Loucy (cell line): Measurements from ENCODE around the gene COMMD8.

Experiments used
- CTCF ChIP-seq: fragments of 200-600 bp; sonication (generic); conservative IDR thresholded peaks from 2 replicates; pipeline ENCODE4 v1.5.1; 2014; ENCODE audit warnings: mild to moderate bottlenecking, antibody characterized with exemption, low read length
- EZH2phosphoT487 ChIP-seq: fragments of 200-600 bp; IDR thresholded peaks from 2 replicates; pipeline ENCODE4 v1.6.1; 2018; ENCODE audit warnings: antibody characterized with exemption, mild to moderate bottlenecking, moderate library complexity, borderline replicate concordance

DNA sequence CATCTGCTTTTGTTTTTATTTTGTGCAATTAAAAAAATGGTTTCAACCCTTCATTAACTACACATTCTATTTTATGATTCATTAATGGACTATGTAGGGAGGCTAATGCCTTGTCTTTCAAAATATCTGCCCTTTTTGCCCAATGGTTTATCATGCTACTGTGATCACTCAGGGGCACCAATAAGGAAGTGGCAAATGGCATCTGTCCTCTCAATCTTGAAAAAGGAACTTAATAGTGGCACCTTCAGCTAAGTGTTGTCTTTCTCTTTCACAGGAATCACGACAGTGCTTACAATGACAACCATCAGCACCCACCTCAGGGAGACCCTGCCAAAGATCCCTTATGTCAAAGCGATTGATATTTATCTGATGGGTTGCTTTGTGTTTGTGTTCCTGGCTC, 57.1 kb downstream of the COMMD8 start:
- TF ChIP-seq CTCF (no peak), EZH2phosphoT487 (no peak)
